Neural progenitor cell (in vitro differentiated cells): ENCODE results near the gene ACOT12. TPM values are rescaled to one million over a fixed set of nuclear protein-coding genes. Genes with fewer than 3 reads are reported as not detected.

Experiments used
- DNase-seq: peaks from one replicate; pipeline ENCODE4 v3.0.0-alpha.2; 2016; ENCODE audit warnings: low spot score
- H2AFZ ChIP-seq: fragments of 200-600 bp; sonication (generic); replicated peaks from 2 replicates; pipeline ENCODE4 v1.6.1; 2016; ENCODE audit warnings: antibody characterized with exemption
- H3F3A ChIP-seq: fragments of 200-600 bp; sonication (generic); 2 replicates; pipeline ENCODE4 v1.6.1; 2016; ENCODE audit warnings: antibody characterized with exemption, low read depth
- H3K27ac ChIP-seq: fragments of 200-600 bp; sonication (generic); 2 replicates; pipeline ENCODE4 v1.5.1; 2016; ENCODE audit warnings: mild to moderate bottlenecking
- H3K27me3 ChIP-seq: fragments of 200-600 bp; sonication (generic); 2 replicates; pipeline ENCODE4 v1.6.1; 2016; ENCODE audit warnings: mild to moderate bottlenecking, moderate library complexity
- H3K36me3 ChIP-seq: fragments of 200-600 bp; sonication (generic); 2 replicates; pipeline ENCODE4 v1.5.1; 2016
- H3K4me1 ChIP-seq: fragments of 200-600 bp; sonication (generic); 2 replicates; pipeline ENCODE4 v1.6.1; 2016; ENCODE audit warnings: mixed run types
- H3K4me2 ChIP-seq: fragments of 200-600 bp; sonication (generic); 2 replicates; pipeline ENCODE4 v1.6.1; 2016
- H3K4me3 ChIP-seq: fragments of 200-600 bp; sonication (generic); 2 replicates; pipeline ENCODE4 v1.5.1; 2016
- H3K79me2 ChIP-seq: fragments of 200-600 bp; sonication (generic); 2 replicates; pipeline ENCODE4 v1.6.1; 2016; ENCODE audit warnings: low read depth
- H3K9ac ChIP-seq: fragments of 200-600 bp; sonication (generic); 2 replicates; pipeline ENCODE4 v1.6.1; 2016
- H3K9me3 ChIP-seq: fragments of 200-600 bp; sonication (generic); 2 replicates; pipeline ENCODE4 v1.5.1; 2016; ENCODE audit warnings: low read depth
- H4K20me1 ChIP-seq: fragments of 200-600 bp; sonication (generic); 2 replicates; pipeline ENCODE4 v1.6.1; 2016; ENCODE audit warnings: low read depth
- H3K27ac Mint-ChIP-seq: 3 replicates; pipeline ENCODE4 v1.8.0; 2021; ENCODE audit warnings: mixed read lengths
- H3K27me3 Mint-ChIP-seq: 2 replicates; pipeline ENCODE4 v1.8.0; 2022; ENCODE audit warnings: low read depth, mild to moderate bottlenecking, inconsistent platforms, moderate library complexity, mixed read lengths; ENCODE audit not compliant: insufficient read depth
- H3K36me3 Mint-ChIP-seq: 3 replicates; pipeline ENCODE4 v1.8.0; 2021; ENCODE audit warnings: mixed read lengths
- H3K4me1 Mint-ChIP-seq: 3 replicates; pipeline ENCODE4 v1.8.0; 2021; ENCODE audit warnings: mixed read lengths
- H3K4me3 Mint-ChIP-seq: 3 replicates; pipeline ENCODE4 v1.8.0; 2021; ENCODE audit warnings: mild to moderate bottlenecking, moderate library complexity, mixed read lengths
- H3K9me3 Mint-ChIP-seq: 3 replicates; pipeline ENCODE4 v1.8.0; 2020; ENCODE audit warnings: mixed read lengths
- EZH2 ChIP-seq: fragments of 200-600 bp; sonication (generic); IDR thresholded peaks from 2 replicates; pipeline ENCODE4 v1.6.1; 2017; ENCODE audit warnings: antibody characterized with exemption, mild to moderate bottlenecking, moderate library complexity
- EZH2phosphoT487 ChIP-seq: fragments of 200-600 bp; sonication (generic); IDR thresholded peaks from 2 replicates; pipeline ENCODE4 v1.6.1; 2017; ENCODE audit warnings: antibody characterized with exemption
- total RNA-seq: library from RNA; depleted of rRNA; stranded (reverse); fragments of >200 nt; gene quantifications from 2 replicates; pipeline ENCODE4 v1.2.3, GENCODE V29; 2015; ENCODE audit warnings: low replicate concordance
- TF ChIP-seq, protein P1 (sequence below): fragments of 200-600 bp; sonication (generic); IDR thresholded peaks from 2 replicates; pipeline ENCODE4 v1.5.1; 2017; ENCODE audit warnings: antibody characterized with exemption, mild to moderate bottlenecking

The ACOT12 gene
- total RNA-seq, 1 donor from 2014 or later: not detected

DNA sequence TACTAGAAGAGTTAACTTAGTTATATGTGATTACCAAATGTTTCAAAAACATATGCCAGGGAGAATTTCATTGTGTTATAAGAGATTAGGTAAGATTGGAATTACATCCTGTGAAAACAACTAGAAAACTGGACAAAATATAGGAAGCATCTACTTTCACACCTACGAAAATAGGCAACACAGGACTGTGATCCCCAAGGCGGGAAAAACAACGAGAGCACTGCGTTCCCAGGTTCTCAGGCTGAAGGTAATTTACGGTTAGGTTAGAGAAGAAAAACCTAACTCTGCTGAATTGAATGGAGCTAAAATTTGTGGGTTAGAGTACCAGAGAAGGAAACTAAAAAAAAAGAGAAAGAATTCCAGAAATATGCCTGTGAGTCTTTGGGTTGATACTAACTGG, 28.4 kb downstream of the ACOT12 start:
- peaks cover 6% of the 10 kb centered on the region for H3K4me1 Mint-ChIP-seq
- Histone ChIP-seq H3K4me1 (peaks cover 9% of the 10 kb centered on the region), H3K4me3 (no peak overlapping the region), H3K79me2 (no peaks in the 10 kb centered on the region), H4K20me1 (no peaks in the 10 kb centered on the region), H3F3A (no peaks in the 10 kb centered on the region), H3K9me3 (no peaks in the 10 kb centered on the region), H3K9ac (no peak overlapping the region), H3K27ac (no peak overlapping the region), H3K27me3 (no peaks in the 10 kb centered on the region), H3K36me3 (no peaks in the 10 kb centered on the region), H2AFZ (no peak overlapping the region), H3K4me2 (no peak overlapping the region)
- H3K27me3 Mint-ChIP-seq: no peaks in the 10 kb centered on the region
- no peak for DNase-seq
- no peak overlapping the region for H3K27ac Mint-ChIP-seq
- no peaks in the 10 kb centered on the region for H3K36me3 Mint-ChIP-seq
- no peak overlapping the region for H3K4me3 Mint-ChIP-seq
- TF ChIP-seq EZH2phosphoT487: no peak
- no peak for TF ChIP-seq EZH2
- TF ChIP-seq, protein P1, sequence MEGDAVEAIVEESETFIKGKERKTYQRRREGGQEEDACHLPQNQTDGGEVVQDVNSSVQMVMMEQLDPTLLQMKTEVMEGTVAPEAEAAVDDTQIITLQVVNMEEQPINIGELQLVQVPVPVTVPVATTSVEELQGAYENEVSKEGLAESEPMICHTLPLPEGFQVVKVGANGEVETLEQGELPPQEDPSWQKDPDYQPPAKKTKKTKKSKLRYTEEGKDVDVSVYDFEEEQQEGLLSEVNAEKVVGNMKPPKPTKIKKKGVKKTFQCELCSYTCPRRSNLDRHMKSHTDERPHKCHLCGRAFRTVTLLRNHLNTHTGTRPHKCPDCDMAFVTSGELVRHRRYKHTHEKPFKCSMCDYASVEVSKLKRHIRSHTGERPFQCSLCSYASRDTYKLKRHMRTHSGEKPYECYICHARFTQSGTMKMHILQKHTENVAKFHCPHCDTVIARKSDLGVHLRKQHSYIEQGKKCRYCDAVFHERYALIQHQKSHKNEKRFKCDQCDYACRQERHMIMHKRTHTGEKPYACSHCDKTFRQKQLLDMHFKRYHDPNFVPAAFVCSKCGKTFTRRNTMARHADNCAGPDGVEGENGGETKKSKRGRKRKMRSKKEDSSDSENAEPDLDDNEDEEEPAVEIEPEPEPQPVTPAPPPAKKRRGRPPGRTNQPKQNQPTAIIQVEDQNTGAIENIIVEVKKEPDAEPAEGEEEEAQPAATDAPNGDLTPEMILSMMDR: no peak
- H3K9me3 Mint-ChIP-seq: no peaks in the 10 kb centered on the region

DNA sequence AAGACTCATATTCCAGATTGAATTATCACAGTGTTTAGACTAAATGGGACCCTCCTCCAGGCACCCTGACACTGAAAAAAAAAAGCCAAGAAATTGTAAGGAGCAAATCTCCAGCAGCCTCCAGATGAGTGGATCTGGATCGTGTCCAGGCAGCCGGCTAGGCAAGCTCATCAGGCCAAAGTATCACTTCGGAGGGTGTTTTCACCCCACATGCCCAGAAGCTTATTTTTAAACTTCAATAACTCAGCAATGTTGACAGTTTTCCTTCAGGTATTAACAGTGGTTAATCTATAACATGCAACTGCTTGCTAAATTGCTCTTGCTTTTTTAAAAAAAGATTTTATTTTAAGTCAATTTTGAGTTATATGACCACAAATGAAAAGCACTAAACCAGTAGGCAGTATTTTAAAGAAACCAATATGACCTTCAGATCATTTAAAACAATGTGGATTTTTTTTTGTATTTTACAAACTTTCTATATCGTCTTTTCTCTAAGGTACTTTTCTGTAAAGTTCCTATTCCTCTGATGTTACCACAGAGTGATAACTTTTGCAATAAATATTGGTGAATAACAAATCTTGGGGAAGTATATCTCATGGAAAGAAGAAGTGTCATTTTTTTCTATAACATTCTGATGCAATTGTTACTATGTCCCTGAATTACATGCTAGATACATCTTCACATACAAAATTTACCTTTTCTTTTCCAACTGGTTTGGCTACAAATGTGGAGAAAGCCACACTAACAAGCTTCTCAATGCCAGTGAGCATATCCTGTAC, 30.7 kb downstream of the ACOT12 start:
- Mint-ChIP-seq H3K9me3 (no peaks in the 10 kb centered on the region), H3K4me1 (peaks cover 16% of the 10 kb centered on the region), H3K27me3 (no peaks in the 10 kb centered on the region), H3K4me3 (no peak overlapping the region), H3K27ac (no peak overlapping the region), H3K36me3 (no peaks in the 10 kb centered on the region)
- H3K9me3 ChIP-seq: no peaks in the 10 kb centered on the region
- TF ChIP-seq EZH2phosphoT487: no peak
- TF ChIP-seq, protein P1: no peak
- TF ChIP-seq EZH2: no peak
- H3F3A ChIP-seq: no peaks in the 10 kb centered on the region
- H3K4me1 ChIP-seq: peaks cover 15% of the 10 kb centered on the region
- no peak overlapping the region for H3K4me2 ChIP-seq
- no peaks in the 10 kb centered on the region for H3K27me3 ChIP-seq
- no peaks in the 10 kb centered on the region for H4K20me1 ChIP-seq
- no peaks in the 10 kb centered on the region for H3K79me2 ChIP-seq
- no peaks in the 10 kb centered on the region for H3K36me3 ChIP-seq
- H3K27ac ChIP-seq: no peak overlapping the region
- H3K9ac ChIP-seq: no peak overlapping the region
- no peak overlapping the region for H2AFZ ChIP-seq
- H3K4me3 ChIP-seq: no peak overlapping the region
- no peak for DNase-seq

DNA sequence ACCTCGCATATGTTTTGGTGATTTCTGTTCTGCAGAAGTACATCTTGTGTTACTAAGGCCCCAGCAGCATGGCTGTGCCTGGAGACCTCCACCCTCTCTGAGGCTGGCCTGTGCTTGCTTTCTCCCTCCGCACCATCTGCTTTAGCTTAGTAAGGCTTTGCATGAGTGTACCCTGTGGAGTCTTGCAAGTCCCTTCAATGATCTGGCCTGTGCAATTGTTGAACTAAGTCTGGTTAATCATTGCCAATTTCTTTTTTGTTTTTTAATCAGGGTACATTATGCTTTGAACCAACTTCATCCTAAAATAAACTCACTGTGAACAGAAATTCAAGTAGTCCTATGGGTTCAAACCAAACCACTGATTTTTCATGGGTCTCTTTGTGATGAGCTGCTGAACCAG, 32.3 kb downstream of the ACOT12 start:
- Histone ChIP-seq H3K4me2 (no peak overlapping the region), H3K36me3 (no peaks in the 10 kb centered on the region), H3K4me1 (peaks cover 11% of the 10 kb centered on the region), H3K9me3 (no peaks in the 10 kb centered on the region), H3K27me3 (no peaks in the 10 kb centered on the region), H3F3A (no peaks in the 10 kb centered on the region), H3K9ac (no peak overlapping the region), H4K20me1 (no peaks in the 10 kb centered on the region), H3K27ac (no peak overlapping the region), H2AFZ (peak overlapping the region; percentile 5), H3K4me3 (no peak overlapping the region), H3K79me2 (no peaks in the 10 kb centered on the region)
- no peak for DNase-seq
- H3K9me3 Mint-ChIP-seq: no peaks in the 10 kb centered on the region
- no peaks in the 10 kb centered on the region for H3K36me3 Mint-ChIP-seq
- H3K27ac Mint-ChIP-seq: no peak overlapping the region
- peaks cover 14% of the 10 kb centered on the region for H3K4me1 Mint-ChIP-seq
- TF ChIP-seq, protein P1: no peak
- TF ChIP-seq EZH2 (no peak), EZH2phosphoT487 (no peak)
- H3K27me3 Mint-ChIP-seq: no peaks in the 10 kb centered on the region
- no peak overlapping the region for H3K4me3 Mint-ChIP-seq
